Endothelial cell of umbilical vein (primary cell): ENCODE measurements around the gene PLXNA1. TPM values are rescaled to one million over a fixed set of nuclear protein-coding genes. Genes with fewer than 3 reads are reported as not detected.

Source experiments
- BruUV-seq: library from RNA; stranded (reverse); fragments of 400-500 nt; replicated peaks from 2 replicates; lab custom pipeline; 2021; lab: Mats Ljungman, UMichigan
- CTCF ChIA-PET: fragments of 300-600, 350-600 bp; sonication (Branson Sonifier 250); formaldehyde crosslinking; loops from one replicate; lab custom pipeline; 2021; ENCODE audit warnings: antibody characterized with exemption, inconsistent platforms; lab: Charles Lee
- POLR2A ChIA-PET: fragments of 300-600, 350-600 bp; sonication (Branson Sonifier 250); formaldehyde crosslinking; loops from one replicate; lab custom pipeline; 2021; ENCODE audit warnings: antibody characterized with exemption, inconsistent platforms; lab: Charles Lee
- DNase-seq: peaks from one replicate; pipeline ENCODE4 v3.0.0-alpha.2; 2011; ENCODE audit warnings: low read depth, low spot score
- FAIRE-seq: peaks from 2 replicates; lab custom pipeline; 2011; peaks lifted over from hg19 to GRCh38; lab: Jason Lieb, UNC
- H2AFZ ChIP-seq: 2 replicates; pipeline ENCODE4 v1.6.0; 2012; ENCODE audit warnings: low read depth, low read length, control low read depth, inconsistent platforms
- H3K27ac ChIP-seq: 2 replicates; pipeline ENCODE4 v1.5.1; 2011; ENCODE audit warnings: low read depth, mild to moderate bottlenecking, control low read depth, low read length, moderate library complexity; ENCODE audit not compliant: insufficient read depth
- H3K27me3 ChIP-seq, 2 experiments: 2 replicates each; pipeline versions ENCODE4 v1.6.0 to v1.6.1; 2011; ENCODE audit warnings: low read length in 2 of 2, mixed read lengths in 1 of 2; ENCODE audit not compliant: control insufficient read depth in 2 of 2, insufficient read depth in 2 of 2
- H3K36me3 ChIP-seq, 2 experiments: 2 replicates in 1 of 2; 3 replicates in 1 of 2; pipeline ENCODE4 v1.5.1; 2011; ENCODE audit warnings: low read length in 2 of 2, mild to moderate bottlenecking in 1 of 2, moderate library complexity in 1 of 2; ENCODE audit not compliant: control insufficient read depth in 2 of 2, insufficient read depth in 2 of 2; ENCODE audit errors: extremely low read depth in 1 of 2
- H3K4me1 ChIP-seq: 3 replicates; pipeline ENCODE4 v1.5.1; 2011; ENCODE audit warnings: mild to moderate bottlenecking, low read length; ENCODE audit not compliant: control insufficient read depth, insufficient read depth; ENCODE audit errors: extremely low read depth
- H3K4me2 ChIP-seq: 2 replicates; pipeline ENCODE4 v1.6.1; 2011; ENCODE audit warnings: low read length, control low read depth, mixed read lengths; ENCODE audit not compliant: insufficient read depth
- H3K4me3 ChIP-seq, 3 experiments: fragments of 200-600 bp in 1 of 3; sonication (generic), shearing (Covaris generic) in 1 of 3; replicated peaks in 1 of 3; 2 replicates each; pipeline ENCODE4 v1.5.1; 2011 to 2016; ENCODE audit warnings: control low read depth in 3 of 3, low read length in 3 of 3, mild to moderate bottlenecking in 2 of 3, inconsistent platforms in 1 of 3, low read depth in 1 of 3, moderate library complexity in 1 of 3; ENCODE audit not compliant: insufficient read depth in 1 of 3
- H3K79me2 ChIP-seq: 2 replicates; pipeline ENCODE4 v1.6.0; 2012; ENCODE audit warnings: low read length, inconsistent platforms; ENCODE audit not compliant: control insufficient read depth, insufficient read depth
- H3K9ac ChIP-seq: replicated peaks from 2 replicates; pipeline ENCODE3; 2011; ENCODE audit warnings: low read length, control low read depth; ENCODE audit not compliant: insufficient read depth; ENCODE audit errors: extremely low read depth
- H3K9me1 ChIP-seq: replicated peaks from 3 replicates; pipeline ENCODE4 v1.6.0; 2011; ENCODE audit warnings: mild to moderate bottlenecking, low read length; ENCODE audit not compliant: control insufficient read depth, insufficient read depth; ENCODE audit errors: extremely low read depth
- H3K9me3 ChIP-seq: replicated peaks from 2 replicates; pipeline ENCODE4 v1.5.1; 2012; ENCODE audit warnings: low read length, inconsistent platforms; ENCODE audit not compliant: control insufficient read depth, insufficient read depth
- H4K20me1 ChIP-seq: replicated peaks from 2 replicates; pipeline ENCODE3; 2011; ENCODE audit warnings: mild to moderate bottlenecking, low read length; ENCODE audit not compliant: control insufficient read depth, insufficient read depth; ENCODE audit errors: extremely low read depth
- CTCF ChIP-seq, 2 donors: IDR thresholded peaks; 1 replicate in 1 of 2; 2 replicates in 1 of 2; pipeline ENCODE4 v1.5.1; 2011; ENCODE audit warnings: low read length in 2 of 2, mild to moderate bottlenecking in 2 of 2, moderate library complexity in 2 of 2, control low read depth in 1 of 2, inconsistent platforms in 1 of 2, low read depth in 1 of 2; ENCODE audit not compliant: insufficient read depth in 1 of 2; ENCODE audit errors: extremely low read depth in 1 of 2
- EZH2 ChIP-seq: IDR thresholded peaks from 2 replicates; pipeline ENCODE4 v1.6.1; 2012; ENCODE audit warnings: borderline replicate concordance, low read depth, mild to moderate bottlenecking, moderate library complexity, low read length, inconsistent platforms; ENCODE audit not compliant: severe bottlenecking
- FOS ChIP-seq: IDR thresholded peaks from 2 replicates; pipeline ENCODE4 v1.6.1; 2011; ENCODE audit warnings: mild to moderate bottlenecking, low read length, moderate library complexity, borderline replicate concordance; ENCODE audit not compliant: insufficient read depth
- GATA2 ChIP-seq: IDR thresholded peaks from 2 replicates; pipeline ENCODE4 v1.7.0; 2011; ENCODE audit warnings: low read depth, mild to moderate bottlenecking, moderate library complexity, mixed read lengths, low read length; ENCODE audit not compliant: insufficient read length, insufficient read depth
- JUN ChIP-seq: IDR thresholded peaks from 2 replicates; pipeline ENCODE4 v1.6.1; 2011; ENCODE audit warnings: borderline replicate concordance, low read depth; ENCODE audit not compliant: insufficient read length, insufficient read depth
- MAX ChIP-seq: IDR thresholded peaks from 2 replicates; pipeline ENCODE4 v1.6.1; 2011; ENCODE audit not compliant: insufficient read depth, insufficient read length
- MYC ChIP-seq: IDR thresholded peaks from one replicate; pipeline ENCODE4 v1.6.1; 2011; ENCODE audit warnings: mild to moderate bottlenecking, low read depth, low read length
- POLR2A ChIP-seq: IDR thresholded peaks from 2 replicates; pipeline ENCODE4 v1.6.1; 2012; ENCODE audit warnings: low read depth, mild to moderate bottlenecking, control low read depth, low read length
- POLR2AphosphoS5 ChIP-seq: IDR thresholded peaks from 2 replicates; pipeline ENCODE4 v1.6.1; 2012; ENCODE audit warnings: low read depth, mild to moderate bottlenecking, control low read depth, low read length, moderate library complexity; ENCODE audit not compliant: insufficient read depth
- dilution Hi-C: fragments of 300-500 bp; cut with MboI; formaldehyde crosslinking; loops from one replicate; pipeline ENCODE4 v1.15.0; 2019; ENCODE audit warnings: low sequenced_read_pairs; ENCODE audit not compliant: extremely low pct_ligation_motif_present
- intact Hi-C: fragments of 100-400 bp; cut with micrococcal nuclease; formaldehyde crosslinking; loops from one replicate; pipeline ENCODE4 v1.10.0; 2022
- polyA plus RNA-seq, 4 experiments: library from polyadenylated mRNA; depleted of rRNA in 3 of 4; stranded (reverse) in 3 of 4; unstranded in 1 of 4; fragments of >200 nt; gene quantifications; 2 replicates each; pipeline versions ENCODE4 v1.2.1 to v1.2.3, GENCODE V29; 2011 to 2012; ENCODE audit warnings: missing spikeins in 1 of 4
- total RNA-seq: library from RNA; stranded (reverse); gene quantifications from 2 replicates; pipeline ENCODE4 v1.2.3, GENCODE V29; 2021

PLXNA1 gene
- total and polyA plus RNA-seq, 2 donors (not counting 3 experiments of a cell fraction or from before 2014, with no cell fraction given) = 14.1 to 18.4 TPM

- ChIA-PET CTCF (interaction anchor here (0.7 to 1.6 kb wide), 3 partner anchors 10 to 23 kb away, joined by 3 to 7 read pairs (median 4); no protein-coding TSS in a partner anchor), POLR2A (no interaction called here)
- Histone ChIP-seq H3K4me1 (peaks cover 13% of the 10 kb centered on the region), H4K20me1 (no peaks in the 10 kb centered on the region), H3K9me1 (no peaks in the 10 kb centered on the region), H3K27me3 (peaks cover 2 to 12% of the 10 kb centered on the region in 2 experiments), H3K36me3 (no peaks in the 10 kb centered on the region), H3K9me3 (no peaks in the 10 kb centered on the region), H3K79me2 (no peaks in the 10 kb centered on the region), H3K4me3 (no peak overlapping the region), H3K9ac (no peak overlapping the region), H3K27ac (no peak overlapping the region), H2AFZ (no peak overlapping the region), H3K4me2 (no peak overlapping the region)
- DNase-seq (no peak), FAIRE-seq (no peak)
- intact Hi-C loops (no loop called here), dilution Hi-C loops (no loop called here)
- TF ChIP-seq POLR2AphosphoS5 = no peak
- no peak for TF ChIP-seq EZH2
- TF ChIP-seq GATA2 = no peak
- no peak for TF ChIP-seq MAX
- no peak for TF ChIP-seq POLR2A
- TF ChIP-seq MYC = no peak
- no peak for TF ChIP-seq JUN
- TF ChIP-seq FOS = no peak
- TF ChIP-seq CTCF (IDR thresholded peaks at IDR 0.05; ENCODE audit: extremely low read depth in 1 of 2, insufficient read depth in 1 of 2, low read depth in 1 of 2, low read length in 2 of 2) = no peak
- BruUV-seq = no TSS peak
Observed at GRCh38 chr3:126934031-126934531, 48.8 kb upstream of the PLXNA1 start.
